Measurements from ENCODE around the gene MED13L.

The MED13L gene

DNA sequence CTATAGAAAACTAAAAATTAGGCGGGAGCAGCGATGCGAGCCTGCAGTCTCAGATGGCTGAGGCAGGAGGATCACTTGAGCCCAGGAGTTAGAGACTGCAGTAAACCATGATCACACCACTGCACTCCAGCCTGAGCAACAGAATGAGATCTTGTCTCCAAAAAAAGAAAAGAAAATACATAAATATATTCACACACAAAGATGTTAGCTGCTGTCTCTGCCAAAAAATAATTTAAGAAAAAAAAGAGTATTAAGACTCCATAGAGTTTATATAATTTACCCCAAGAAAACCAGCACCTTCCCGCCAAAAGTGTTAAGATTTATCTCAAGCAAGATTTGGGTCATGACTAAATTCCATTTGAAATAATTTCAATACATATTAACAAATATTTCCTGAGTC, 102.6 kb downstream of the MED13L start:
- no peak for DNase-seq

DNA sequence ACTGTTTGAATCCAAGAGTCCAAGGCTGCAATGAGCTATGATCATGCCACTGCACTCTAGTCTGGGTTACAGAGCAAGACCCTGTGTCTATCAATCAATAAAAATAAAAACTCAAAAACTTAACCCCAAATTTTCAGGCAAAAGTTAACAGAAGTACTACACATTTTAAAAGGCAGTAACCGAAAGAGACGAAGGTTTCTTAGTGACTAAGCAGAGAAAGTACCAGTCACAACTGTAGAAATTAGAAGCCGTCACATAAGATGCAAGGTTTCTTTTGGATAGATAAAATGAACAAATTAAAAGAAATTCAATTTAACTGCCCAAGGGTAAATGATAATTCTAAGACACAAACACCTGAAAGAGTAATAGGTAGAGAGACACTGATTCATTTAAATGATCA, 103.5 kb downstream of the MED13L start:
- DNase-seq, result no peak

DNA sequence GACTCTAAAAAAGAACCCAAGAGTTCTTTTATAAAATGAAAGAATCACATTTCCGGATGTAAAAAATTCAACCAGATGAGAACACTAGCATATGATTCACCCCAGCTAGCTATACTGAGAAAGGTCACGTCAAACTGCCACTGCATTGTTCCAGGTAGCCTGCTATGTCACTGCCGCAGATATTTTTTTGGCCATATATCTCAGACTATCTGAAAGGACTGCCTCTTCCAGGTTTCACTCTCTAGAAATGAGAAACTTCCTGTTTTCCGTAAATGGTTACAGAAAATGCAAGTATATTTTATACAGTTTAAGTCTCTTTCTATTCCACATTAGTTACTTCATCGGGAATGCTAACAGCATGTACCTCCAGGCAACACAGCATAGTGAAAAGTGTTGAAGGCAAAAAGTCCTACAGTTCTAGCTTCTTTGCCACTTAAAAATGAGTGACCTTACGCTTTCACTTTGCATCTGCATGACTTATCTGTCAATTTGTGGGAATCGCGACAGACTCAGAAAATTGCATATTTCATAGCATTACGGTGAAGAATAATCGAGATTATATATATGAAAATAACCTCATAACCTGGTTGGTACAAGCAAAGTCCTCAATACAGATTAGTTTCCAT, 105.2 kb downstream of the MED13L start:
- DNase-seq, result no peak

DNA sequence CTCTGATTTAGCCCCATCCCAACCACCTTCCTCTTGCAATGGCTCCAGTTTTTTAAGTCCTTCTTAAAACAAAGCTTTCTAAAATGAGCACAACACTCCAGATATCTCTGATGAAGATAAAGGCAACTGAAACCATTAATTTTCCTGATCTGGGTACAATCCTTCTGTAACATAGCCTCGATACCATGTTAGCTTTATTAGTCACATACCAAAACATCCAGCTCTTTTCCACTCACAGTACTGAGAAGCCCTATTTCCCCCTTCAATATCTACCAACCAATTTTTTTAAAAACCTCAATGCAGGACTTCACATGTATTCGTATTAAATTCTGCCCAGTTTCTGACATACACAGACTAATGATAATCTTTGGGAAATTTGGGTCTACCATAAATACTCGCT, 105.9 kb downstream of the MED13L start:
- DNase-seq, result no peak

DNA sequence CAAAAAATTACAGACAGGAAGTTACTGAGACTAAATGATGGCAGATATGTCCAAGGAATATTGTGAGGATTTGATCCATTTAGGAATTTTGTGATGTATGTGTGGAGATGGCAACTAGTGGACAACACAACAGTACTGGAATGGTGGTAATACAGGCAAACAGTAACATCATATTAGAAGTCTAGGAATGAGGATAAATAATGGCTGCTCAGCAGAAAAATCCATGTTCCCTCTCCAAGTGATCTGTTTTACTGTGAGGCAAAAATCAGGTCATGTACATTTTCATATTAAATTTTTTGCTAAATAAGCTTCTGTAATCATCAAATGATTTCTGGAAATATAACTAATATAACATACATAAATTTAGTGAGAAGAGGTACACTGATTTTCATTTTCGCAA, 108.4 kb downstream of the MED13L start:
- DNase-seq, result no peak

DNA sequence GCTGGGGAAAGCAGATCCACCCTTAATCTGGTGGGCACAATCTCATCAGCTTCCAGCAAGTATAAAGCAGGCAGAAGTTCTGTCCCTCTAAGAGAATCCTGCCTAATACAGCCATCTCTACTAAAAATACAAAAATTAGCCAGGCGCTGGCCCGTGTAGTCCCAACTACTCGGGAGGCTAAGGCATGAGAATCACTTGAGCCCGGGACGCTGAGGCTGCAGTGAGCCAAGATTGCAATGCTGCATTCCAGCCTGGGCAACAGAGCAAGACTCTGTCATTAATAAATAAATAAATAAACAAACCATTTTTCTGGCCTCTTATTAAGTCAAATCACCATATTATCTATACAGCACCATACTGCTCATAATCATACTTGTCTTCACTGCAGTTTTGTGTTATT, 111.2 kb downstream of the MED13L start:
- DNase-seq, result no peak

DNA sequence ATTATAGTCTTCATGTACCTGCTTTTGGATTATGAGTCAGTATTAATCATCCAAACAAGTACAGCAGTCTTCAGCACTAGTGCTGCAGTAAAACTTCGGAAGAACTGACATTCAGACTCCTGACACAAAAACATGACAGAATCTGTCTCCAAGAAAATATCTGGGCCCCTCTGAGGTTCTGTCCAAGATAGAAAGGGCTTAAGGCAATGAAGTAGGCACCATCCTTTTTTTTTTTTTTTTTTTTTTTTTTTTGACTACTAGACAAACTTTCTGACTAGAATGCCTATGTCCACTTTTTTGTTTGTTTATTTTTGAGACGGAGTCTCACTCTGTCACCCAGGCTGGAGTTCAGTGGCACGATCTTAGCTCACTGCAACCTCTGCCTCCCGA, 112.5 kb downstream of the MED13L start:
- no peak for DNase-seq

DNA sequence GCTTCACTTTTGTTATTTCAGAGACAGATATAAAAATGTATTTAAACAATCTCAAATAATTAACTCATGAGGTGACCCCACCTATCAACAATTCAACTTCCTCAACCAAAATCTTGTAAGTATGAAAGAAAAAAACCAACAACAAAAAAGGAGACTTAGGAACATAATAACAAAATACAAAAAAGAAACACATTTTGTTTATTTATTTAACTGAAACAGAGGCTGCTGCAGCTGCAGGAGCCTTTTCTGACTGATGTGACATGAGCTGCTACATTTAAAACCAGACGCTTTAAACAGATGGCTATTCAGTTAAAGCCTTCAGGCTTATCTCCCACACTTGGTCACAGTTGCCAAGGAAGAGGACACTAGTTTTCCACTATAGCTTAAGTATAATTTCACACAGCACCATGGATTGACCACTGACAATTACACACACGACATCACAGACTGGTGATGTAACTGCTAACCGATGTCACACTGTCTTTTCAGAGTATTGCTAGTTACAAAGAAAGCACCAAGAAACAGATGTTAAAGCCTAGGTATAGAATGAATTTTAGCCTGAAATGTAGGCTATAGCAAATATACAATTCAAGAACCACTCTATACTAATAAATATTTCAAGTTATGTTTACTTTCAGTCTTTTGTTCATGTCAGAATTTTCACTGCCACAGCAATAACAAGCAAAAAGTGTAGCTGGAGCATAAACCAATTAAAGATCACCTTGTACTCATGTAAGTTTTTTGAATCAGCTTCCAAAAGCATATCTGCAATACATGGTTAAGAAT, 113.0 kb downstream of the MED13L start:
- DNase-seq, result no peak

DNA sequence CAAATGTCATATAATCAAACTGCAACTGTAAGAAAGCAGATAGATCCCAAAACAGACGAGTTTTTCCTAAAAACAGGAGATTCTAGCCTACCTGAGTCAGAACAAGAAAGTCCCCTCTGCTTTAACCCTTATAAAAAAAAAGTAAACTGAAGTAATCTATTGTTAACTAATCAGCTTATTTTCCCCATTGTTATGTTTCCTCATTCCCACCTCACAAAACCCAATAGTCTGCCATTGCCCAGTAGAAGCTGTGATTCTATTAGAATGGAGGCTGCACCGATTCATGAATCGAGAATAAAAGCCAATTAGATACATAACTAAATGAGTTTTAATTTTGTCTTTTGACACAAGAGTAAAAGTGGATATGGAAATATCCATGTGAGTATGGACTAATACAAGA, 115.4 kb downstream of the MED13L start:
- DNase-seq, result no peak

DNA sequence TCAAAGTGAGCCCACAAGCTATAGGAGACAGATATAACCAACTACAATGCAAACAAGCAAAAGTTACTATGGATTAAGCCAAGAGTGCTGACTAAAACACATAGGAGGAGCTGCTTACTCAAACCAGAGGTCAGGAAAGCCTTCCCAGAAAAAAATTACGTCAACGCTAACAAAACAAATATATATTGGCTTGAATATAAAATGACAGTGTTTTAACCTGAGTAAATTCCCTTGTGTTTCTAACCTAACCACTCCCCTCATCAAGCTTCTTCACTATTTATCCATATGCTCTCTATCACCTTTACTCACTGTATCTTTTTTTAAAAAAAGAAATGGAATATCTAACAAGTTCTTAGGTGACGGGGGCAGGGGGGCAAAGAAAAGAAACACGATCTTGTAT, 115.9 kb downstream of the MED13L start:
- no peak for DNase-seq

DNA sequence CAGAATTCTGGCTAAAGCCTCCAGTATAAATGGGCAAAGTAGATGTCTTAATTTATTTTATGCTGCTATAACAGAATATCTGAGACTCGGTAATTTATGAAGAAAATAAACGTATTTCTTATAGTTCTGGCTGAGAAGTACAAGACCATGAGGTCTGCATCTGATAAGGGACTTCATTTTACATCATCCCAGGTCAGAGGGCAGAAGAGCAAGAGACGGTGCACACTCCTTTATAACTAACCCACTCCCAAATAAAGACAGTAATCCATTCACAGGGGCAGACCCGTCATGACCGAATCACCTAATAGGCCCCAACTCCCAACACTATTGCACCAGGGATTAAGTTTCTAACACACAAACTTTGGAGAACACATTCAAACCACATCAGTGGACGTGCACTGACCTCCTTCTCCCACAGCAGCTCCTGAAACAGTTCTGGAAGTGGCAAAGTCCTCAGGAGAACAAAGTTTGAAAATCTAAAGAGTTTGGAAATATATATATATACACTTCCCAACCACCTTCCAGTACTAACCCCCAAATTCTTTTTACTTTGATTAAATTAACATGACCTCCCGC, 116.5 kb downstream of the MED13L start:
- DNase-seq, result no peak

DNA sequence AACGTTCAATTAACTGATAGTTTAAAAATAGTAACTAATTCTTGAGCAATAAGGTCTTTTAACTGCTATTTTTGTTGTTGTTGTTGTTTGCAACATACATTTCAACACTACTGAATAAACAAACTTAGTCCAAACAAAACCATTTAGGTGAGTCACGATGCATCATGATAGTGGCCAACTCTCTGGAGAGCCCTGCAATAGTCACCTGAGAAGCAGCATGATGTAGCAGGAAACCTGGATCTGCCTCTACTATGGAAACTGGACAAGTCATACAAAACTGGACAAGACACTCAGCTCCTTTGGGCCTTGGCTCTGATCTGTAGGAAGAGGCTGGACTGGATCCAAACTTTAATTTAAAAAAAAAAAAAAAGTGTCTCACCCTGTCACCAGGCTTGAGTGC, 117.3 kb downstream of the MED13L start:
- no peak for DNase-seq

DNA sequence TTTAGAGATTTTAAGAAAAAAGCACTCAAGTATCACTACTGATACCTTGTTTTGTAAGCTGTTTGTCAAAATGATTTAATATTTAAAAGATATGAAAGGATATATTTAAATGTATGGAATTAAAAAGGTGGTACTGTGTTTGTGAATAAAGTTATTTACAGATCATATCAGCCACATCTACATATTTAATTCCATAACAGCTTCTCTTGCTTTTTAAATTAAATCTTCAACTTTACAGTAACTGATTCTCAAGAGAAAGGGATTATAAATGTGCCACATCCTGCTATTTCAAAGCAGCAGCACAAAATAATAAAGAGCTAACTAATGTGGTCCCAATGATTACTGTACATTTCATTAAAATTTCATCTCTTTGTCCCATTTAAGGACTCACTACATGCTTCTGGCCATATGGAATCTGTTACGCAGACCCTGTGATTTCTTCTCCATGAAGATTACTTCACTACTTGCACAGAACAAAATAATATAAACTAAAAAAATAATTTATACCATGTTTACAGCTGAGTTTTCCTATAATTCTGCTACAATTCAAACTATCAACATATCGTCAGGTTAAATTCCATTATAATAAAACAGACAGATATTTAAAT, 117.8 kb downstream of the MED13L start:
- no peak for DNase-seq

DNA sequence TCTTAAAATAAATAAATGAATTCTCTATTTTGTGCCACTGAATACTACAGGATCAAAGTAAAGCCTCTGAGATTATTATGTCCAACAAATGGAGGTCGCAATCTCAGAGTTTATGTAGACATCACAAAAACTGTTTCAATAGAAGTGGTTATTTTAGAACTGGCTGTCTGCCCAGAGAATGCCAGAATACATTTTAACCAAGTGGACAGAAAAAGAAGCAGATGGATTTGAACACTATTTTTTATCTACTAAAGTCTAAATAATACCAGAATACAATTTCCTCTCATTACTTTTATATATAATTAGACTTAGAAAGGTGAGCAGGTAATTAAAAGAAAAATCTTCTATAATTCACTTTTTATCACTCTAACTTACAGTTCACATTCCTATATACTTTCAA, 118.3 kb downstream of the MED13L start:
- peak; percentile 57 for DNase-seq

DNA sequence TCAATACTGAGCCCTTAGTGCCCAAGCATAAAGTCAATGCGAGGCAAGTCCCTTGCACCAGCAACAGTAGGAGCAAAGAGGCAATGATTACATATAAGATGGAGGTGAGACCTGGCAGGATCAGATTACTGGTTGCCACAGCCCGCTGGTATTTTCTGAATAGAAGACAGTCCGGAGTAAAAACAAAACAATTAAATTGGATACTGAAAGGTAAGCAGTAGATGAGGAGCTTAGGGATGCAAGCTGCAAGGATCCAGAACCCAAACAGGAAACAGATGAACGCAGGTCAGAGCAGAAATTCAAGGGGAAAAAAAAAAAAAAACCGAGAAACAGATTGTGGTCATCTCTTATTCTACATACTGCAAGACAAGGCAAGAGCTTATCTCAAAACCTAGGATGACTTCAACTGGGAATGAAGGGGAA, 119.6 kb downstream of the MED13L start:
- no peak for DNase-seq

DNA sequence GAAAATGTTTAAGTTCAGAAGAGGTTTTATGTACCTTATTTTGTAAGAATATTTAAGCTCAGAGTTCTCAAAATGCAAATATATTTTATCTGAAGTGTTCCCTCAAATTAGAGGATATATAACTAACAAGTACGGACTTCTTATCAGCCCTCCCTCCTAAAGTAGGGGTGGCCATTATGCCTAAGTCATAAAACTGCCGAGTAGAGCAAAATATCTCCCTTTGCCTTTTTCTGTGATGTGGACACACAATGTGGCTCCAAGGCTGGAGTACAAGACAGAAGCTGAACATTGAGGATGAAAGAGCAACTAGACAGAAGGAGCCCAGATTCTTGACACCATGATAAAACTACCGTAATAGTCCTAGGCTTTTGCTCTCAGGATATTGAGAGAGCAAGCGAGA, 120.9 kb downstream of the MED13L start:
- no peak for DNase-seq

DNA sequence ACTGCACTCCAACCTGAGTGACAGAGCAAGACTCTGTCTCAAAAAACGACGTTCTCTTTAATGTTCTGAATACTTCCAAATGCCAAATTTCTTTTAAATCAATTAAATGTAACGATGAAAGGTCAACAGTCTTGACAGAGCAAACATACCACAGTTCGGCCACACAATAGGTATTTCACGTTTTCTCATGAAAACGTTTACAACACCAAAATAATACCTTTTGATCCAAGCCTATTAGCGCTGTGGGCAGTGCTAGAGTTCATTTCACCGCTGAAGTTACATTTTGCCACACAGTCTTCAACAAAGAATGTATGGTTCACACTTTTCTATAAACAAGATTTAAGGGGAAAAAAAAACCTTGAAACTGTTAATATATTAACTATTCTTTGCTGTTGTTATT, 122.1 kb downstream of the MED13L start:
- no peak for DNase-seq

DNA sequence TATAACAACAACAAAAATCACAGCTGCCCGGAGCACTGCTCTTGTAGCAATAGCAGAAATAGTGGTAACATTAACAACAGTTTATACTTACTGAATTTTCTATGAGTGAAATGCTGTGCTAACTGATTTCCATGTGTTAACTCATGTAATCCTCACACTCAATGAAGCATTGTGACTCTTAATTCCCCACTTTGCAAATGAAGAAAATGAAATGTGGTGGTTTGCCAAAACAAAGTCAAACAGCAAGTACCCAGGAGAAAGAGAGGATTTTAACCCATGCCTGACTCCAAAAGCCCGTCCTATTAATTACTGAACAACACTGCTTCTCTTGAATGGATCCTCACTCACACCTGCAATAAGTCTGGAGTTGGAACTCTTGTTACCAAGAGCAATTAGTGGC, 123.5 kb downstream of the MED13L start:
- no peak for DNase-seq

DNA sequence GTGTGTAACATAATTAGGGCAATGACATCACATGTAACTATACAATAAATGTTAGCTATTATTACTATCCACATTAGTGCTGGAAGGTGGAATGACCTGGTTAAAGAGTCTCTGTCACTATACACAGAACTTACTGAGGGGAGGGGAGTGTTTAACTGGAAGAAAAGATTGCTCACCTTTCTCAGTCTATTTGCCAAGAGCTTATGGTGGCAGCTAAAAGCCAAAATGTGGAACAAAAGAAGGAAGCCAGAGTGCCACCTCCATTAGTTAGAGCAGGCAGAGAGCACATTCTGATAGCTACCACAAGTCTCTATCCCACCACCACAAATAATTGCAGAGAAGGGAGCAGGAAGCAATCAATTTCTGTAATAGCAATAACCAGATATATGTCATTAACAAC, 124.4 kb downstream of the MED13L start:
- no peak for DNase-seq

DNA sequence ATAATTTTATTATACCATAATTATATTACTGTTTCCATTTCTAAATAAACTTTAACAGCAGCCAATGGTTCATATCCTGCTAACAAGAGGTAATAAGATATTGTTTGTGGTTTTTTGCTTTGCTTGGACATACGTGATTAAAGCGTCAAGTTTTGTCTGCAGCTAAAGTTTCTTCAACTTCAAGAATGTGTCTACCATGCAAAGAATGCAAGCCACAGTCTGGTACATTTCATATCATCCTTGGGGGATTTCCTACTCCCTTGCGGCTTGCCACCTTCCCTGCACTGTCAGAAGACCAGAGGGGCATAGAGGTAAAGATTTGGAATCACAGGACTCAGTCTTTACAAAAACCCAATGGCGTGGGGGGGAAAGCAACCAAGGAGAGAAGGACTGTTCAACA, 125.2 kb downstream of the MED13L start:
- no peak for DNase-seq

DNA sequence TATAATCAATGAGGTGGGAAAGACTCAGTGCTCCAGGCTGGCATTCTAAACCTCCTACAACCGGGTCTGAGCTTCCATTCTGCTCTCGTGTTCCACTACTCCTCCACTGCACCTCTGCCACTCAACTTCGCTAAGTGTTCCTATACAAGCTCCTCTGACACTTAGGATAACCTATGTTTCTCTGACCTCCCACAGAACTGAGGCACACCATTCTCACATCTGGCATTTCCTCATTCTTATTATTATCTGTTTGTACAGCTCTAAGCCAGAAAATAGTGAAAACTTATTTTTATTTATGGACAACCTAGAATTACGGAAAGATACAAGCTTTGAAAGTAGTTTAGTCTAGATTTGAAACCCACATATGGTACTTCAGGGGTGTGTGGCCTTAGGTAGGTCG, 127.0 kb downstream of the MED13L start:
- no peak for DNase-seq

DNA sequence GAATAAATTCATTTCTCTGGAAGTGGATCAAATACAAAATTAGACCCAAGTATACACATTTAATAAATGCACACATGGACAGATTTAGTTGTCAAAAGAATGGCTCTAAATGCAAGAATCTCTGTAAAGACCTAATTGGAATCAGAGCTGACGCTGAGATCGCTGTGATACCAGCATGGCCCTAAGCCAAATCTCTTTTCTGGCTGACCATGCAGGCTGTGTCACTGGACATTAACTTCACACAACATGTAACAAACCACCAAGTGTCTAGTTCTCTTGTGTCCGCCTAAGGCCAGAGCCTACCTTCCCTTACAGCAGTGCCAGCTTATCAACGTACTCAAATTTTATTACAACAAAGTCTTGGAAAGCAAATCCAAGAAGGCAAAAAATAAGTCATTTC, 127.5 kb downstream of the MED13L start:
- no peak for DNase-seq

DNA sequence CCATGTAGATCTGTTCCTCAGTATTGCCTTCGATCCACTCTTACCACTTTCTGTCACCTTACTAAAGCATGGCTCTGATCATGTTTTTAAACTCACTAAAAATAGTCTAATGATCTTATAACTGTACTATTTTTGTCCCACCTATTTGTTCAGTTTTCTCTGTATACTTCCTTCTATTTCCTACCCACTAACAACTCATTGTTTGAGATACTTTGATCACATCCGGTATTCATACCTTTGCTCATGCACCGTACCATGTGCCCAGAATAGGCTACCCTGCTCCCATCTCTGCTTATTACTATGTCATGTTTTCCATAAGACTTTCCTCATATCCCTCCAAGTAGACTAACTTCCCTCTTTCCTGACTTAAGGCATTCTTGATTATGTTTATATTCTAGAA, 128.6 kb downstream of the MED13L start:
- no peak for DNase-seq

DNA sequence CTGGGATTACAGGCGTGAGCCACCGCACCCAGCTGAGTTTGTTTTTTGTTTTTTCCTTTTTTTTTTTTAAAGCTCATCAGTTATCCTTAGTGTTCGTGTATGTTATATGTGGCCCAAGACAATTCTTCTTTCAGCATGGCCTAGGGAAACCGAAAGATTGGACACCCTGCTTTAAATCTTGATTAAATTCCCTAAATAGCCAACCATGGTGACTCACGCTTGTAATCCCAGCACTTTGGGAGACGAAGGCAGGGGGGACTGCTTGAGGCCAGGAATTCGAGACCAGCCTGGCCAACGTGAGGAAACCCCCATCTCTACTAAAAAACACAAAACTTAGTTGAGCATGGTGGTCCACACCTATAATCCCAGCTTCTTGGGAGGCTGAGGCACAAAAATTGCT, 131.1 kb downstream of the MED13L start:
- DNase-seq, result no peak
